Measurements from ENCODE around the gene NLE1.
"Not testable (repeated sequence)": the region's sequence is repeated elsewhere in the genome, so short reads cannot be mapped to it uniquely, and the experiment has no call there.

The NLE1 gene

GRCh38 chr17:35094902-35095301, 47.2 kb downstream of the NLE1 start:
- TF ChIP-seq CTCF (conservative IDR thresholded peaks at IDR 0.05; ENCODE audit: low read depth, low read length) = no peak
- H3K4me3 ChIP-seq (ENCODE audit: low read depth, low read length) = no peak overlapping the region
- DNase-seq (ENCODE audit: low read depth) = peak; percentile 90

- not testable (repeated sequence) for H3K4me3 ChIP-seq (ENCODE audit: low read depth, low read length); DNase-seq (ENCODE audit: low read depth)
These were observed 51.4 kb downstream of the NLE1 start for GRCh38 chr17:35090707-35091106.

GRCh38 chr17:35089586-35090296, 52.4 kb downstream of the NLE1 start:
- peak; percentile 47 for DNase-seq (ENCODE audit: low read depth)
- TF ChIP-seq CTCF (conservative IDR thresholded peaks at IDR 0.05; ENCODE audit: low read depth, low read length) = no peak
- H3K4me3 ChIP-seq (ENCODE audit: low read depth, low read length) = peak overlapping the region; percentile 56

GRCh38 chr17:35088881-35089585, 53.1 kb downstream of the NLE1 start:
- peak; percentile 79 for DNase-seq (ENCODE audit: low read depth)
- TF ChIP-seq CTCF (conservative IDR thresholded peaks at IDR 0.05; ENCODE audit: low read depth, low read length) = peak; percentile 64
- H3K4me3 ChIP-seq (ENCODE audit: low read depth, low read length) = peak overlapping the region; percentile 85

GRCh38 chr17:35088356-35088880, 53.7 kb downstream of the NLE1 start:
- peak; percentile 22 for TF ChIP-seq CTCF (conservative IDR thresholded peaks at IDR 0.05; ENCODE audit: low read depth, low read length)
- H3K4me3 ChIP-seq (ENCODE audit: low read depth, low read length) = peak overlapping the region; percentile 85
- peak; percentile 58 for DNase-seq (ENCODE audit: low read depth)

GRCh38 chr17:35087731-35088355, 54.3 kb downstream of the NLE1 start:
- H3K4me3 ChIP-seq (ENCODE audit: low read depth, low read length) = peak overlapping the region; percentile 85
- no peak for TF ChIP-seq CTCF (conservative IDR thresholded peaks at IDR 0.05; ENCODE audit: low read depth, low read length)
- peak; percentile 38 for DNase-seq (ENCODE audit: low read depth)

GRCh38 chr17:35086931-35087573, 55.1 kb downstream of the NLE1 start:
- TF ChIP-seq CTCF (conservative IDR thresholded peaks at IDR 0.05; ENCODE audit: low read depth, low read length) = no peak
- DNase-seq (ENCODE audit: low read depth) = no peak
- H3K4me3 ChIP-seq (ENCODE audit: low read depth, low read length) = peak overlapping the region; percentile 85

Measured in choroid plexus epithelial cell (primary cell).